Testis (tissue), 2 donors: ENCODE measurements around the gene BMERB1.

ENCODE experiments used
- CTCF ChIP-seq, 3 experiments: fragments of 450-650 bp in 2 of 3; fragments of 200-600 bp in 1 of 3; sonication (generic) in 1 of 3; IDR thresholded peaks; one replicate each; pipeline ENCODE4 v1.5.1; 2016 to 2019; ENCODE audit warnings: antibody characterized with exemption in 3 of 3, mild to moderate bottlenecking in 2 of 3, moderate library complexity in 1 of 3
- POLR2A ChIP-seq: fragments of 450-650 bp; IDR thresholded peaks from one replicate; pipeline ENCODE4 v1.6.1; 2017; ENCODE audit warnings: antibody characterized with exemption, mild to moderate bottlenecking, moderate library complexity

GRCh38 chr16:15459791-15460190 lies 25.4 kb downstream of the BMERB1 start:
- TF ChIP-seq CTCF (IDR thresholded peaks at IDR 0.05) (no peak), POLR2A (no peak)
